ENCODE data around the gene RAB10.
"Not testable (repeated sequence)": the region's sequence is repeated elsewhere in the genome, so short reads cannot be mapped to it uniquely, and the experiment has no call there.

Gene RAB10

DNA sequence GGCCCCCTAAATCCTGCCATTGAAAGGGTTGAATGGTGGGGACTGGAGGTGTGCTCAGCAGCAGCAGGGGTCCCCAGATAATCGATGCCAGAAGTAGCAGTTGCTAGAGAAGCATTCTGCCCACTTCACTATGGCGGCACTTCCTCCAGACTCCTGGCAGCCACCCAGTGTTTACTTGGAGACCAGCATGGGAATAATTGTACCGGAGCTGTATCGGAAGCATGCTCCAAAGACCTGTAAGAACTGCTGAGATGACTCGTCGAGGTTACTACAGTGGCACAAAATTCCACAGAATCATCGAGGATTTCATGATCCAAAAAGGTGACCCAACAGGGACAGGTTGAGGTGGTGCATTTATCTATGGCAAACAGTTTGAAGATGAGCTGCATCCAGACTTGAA, 128.0 kb downstream of the RAB10 start:
- DNase-seq (ENCODE audit: low read depth), result no peak

DNA sequence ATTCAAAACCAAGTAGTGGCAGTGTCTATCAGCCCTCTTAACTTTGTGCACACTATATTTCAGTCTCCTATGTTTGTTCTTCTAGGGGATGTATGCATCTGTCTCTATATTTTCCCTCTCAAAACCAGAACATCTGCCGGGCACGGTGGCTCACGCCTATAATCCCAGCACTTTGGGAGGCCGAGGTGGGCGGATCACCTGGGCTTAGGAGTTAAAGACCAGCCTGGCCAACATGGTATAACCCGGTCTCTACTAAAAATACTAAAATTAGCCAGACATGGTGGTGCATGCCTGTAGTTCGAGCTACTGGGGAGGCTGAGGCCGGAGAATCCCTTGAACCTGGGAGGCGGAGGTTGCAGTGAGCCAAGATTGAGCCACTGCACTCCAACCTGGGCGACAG, 129.1 kb downstream of the RAB10 start:
- no peak for DNase-seq (ENCODE audit: low read depth)

DNA sequence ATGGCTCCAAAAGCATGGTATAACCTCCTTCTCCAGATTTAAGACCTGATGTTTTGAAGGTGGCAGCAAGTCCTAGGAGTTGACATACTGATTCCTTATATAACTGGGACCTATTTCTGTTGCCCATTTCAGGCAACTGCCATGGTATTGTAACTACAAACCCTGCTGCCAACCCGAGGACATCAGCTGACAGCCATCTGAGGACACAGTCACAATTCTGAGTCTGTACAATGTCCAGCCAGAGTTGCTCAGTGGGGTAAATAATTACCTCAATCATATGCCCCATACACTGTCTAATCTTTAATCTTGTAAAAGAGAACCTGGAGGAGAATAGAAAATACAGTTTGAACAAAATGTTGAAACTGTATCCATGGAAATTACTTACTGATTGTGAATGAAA, 130.3 kb downstream of the RAB10 start:
- no peak for DNase-seq (ENCODE audit: low read depth)

DNA sequence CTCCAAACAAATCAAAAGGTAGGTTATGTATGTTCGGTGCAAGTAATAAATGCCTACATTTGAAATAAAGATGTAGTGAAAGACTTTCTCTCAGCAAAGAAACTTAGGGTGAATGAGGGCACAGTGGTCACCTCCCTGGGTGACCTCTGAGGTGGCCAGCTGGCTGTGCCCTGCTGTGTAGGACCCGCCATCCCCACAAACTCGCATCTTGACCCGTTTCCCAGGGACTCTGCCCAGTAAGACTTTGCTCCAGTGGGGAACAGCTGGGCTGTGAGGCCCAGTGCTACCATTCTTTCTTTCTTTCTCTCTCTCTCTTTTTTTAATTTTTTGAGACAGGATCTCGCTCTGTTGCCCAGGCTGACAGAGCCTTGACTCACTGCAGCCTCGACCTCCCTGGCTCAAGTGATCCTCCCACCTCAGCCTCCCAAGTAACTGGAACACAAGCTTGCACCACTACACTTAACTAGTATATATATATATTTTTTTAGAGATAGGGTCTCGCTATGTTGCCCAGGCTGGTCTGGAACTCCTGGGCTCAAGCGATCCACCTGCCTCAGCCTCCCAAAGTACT, 130.8 kb downstream of the RAB10 start:
- no peak for DNase-seq (ENCODE audit: low read depth)

GRCh38 chr2:26165403-26165802, 131.5 kb downstream of the RAB10 start:
- no peak for DNase-seq (ENCODE audit: low read depth)

- DNase-seq (ENCODE audit: low read depth), result not testable (repeated sequence)
These were observed 132.7 kb downstream of the RAB10 start for GRCh38 chr2:26166541-26166940.

- no peak for DNase-seq (ENCODE audit: low read depth)
These were observed 134.9 kb downstream of the RAB10 start for GRCh38 chr2:26168785-26169184.

GRCh38 chr2:26169226-26169625, 135.3 kb downstream of the RAB10 start:
- no peak for DNase-seq (ENCODE audit: low read depth)

GRCh38 chr2:26169681-26170414, 136.0 kb downstream of the RAB10 start:
- no peak for DNase-seq (ENCODE audit: low read depth)

DNA sequence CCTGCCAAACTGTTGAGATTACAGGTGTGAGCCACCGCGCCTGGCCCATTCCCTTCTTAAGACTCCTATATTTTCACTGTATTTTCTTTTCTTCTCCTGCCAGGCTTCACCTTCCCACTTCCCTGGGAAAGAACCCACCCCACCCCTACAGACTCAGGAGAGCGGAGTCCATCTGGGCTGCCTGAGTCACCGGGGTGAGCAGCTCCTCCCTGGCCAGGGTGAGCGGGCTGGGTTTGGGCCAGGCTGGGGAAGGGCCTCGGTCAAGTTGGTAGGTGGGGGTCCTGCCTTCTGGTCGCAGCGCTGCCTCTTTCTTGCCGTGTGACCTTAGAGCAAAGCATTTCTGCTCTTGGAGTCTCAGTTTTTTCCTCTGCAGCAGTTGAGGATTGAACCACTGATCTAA, 136.9 kb downstream of the RAB10 start:
- no peak for DNase-seq (ENCODE audit: low read depth)

- no peak for DNase-seq (ENCODE audit: low read depth)
These were observed 138.4 kb downstream of the RAB10 start for GRCh38 chr2:26172189-26172870.

- DNase-seq (ENCODE audit: low read depth), result no peak
These were observed 139.2 kb downstream of the RAB10 start, which contains the start of gene GAREM2 for GRCh38 chr2:26172871-26173775. Gene GAREM2, plus strand, starts transcription at chr2:26173088. Its CDS starts 133 bp downstream, at chr2:26173221.

DNA sequence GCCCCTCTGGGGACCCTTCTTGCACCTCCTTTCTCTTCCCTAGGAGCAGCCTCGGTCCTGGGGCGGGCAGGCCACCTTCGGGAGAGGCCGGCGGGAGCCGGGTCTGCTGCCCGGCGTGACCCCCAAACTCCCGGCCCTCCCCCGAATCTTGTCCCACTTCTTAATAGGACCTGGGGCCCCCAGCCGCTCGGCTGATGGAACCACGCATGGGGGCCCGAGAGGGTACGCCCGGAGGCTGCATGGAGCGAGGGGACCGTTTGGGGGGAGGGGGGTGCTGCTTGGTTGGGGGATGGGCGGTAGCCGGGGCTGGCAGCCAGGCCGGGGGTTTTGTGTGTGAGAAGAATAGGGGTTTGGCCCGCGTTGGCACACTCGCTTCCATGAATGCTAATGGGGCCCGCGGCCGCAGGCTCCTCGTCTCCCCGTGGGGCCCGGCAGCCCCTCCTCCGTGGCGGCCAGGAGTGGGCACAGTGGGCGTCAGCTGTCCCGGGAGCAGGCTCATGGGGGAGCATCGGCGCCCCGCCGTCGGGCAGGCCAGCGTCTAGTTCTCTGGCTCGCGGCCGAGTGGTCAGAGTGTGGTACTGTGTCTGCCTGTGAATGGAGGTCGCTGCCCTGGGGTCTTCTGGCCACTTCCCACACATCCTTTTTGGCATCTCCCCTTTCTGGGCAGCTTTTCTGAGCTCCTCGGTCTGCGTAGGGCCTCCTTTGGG, 140.0 kb downstream of the RAB10 start:
- no peak for DNase-seq (ENCODE audit: low read depth)

GRCh38 chr2:26174691-26175465, 141.0 kb downstream of the RAB10 start:
- DNase-seq (ENCODE audit: low read depth), result no peak

- no peak for DNase-seq (ENCODE audit: low read depth)
These were observed 141.8 kb downstream of the RAB10 start for GRCh38 chr2:26175466-26176278.

DNA sequence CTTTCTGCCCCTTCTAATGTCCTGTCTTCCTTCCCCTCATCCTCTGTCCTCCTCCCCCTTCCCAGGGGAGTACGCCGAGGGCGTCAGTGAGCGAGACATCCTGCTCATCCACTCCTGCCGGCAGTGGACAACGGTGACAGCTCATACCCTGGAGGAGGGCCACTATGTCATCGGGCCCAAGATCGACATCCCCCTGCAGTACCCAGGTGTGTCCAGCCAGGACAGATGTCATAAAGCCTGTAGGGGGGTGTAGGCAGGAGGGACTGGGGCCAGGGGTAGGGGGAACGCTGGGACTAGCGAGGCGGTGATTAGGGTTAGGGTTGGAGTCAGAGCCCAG, 142.4 kb downstream of the RAB10 start:
- DNase-seq (ENCODE audit: low read depth), result no peak

GRCh38 chr2:26177122-26177521, 143.2 kb downstream of the RAB10 start:
- DNase-seq (ENCODE audit: low read depth), result no peak

DNA sequence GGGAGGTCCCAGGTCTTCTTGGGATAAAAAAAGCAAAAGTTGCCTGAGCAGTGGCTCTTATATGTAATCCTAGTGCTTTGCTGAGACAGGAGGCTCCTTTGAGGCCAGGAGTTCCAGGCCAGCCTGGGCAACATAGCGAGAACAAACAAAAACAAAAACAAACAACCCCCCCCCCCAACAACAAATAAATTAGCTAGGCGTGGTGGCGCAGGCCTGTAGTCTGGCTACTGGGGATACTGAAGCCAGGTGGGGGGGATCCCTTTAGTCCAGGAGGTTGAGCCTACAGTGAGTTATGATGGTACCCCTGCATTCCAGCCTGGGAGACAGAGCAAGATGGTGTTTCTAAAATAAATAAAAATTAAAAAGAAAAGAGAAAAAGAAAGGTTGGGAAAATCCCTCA, 144.4 kb downstream of the RAB10 start:
- DNase-seq (ENCODE audit: low read depth), result no peak

DNA sequence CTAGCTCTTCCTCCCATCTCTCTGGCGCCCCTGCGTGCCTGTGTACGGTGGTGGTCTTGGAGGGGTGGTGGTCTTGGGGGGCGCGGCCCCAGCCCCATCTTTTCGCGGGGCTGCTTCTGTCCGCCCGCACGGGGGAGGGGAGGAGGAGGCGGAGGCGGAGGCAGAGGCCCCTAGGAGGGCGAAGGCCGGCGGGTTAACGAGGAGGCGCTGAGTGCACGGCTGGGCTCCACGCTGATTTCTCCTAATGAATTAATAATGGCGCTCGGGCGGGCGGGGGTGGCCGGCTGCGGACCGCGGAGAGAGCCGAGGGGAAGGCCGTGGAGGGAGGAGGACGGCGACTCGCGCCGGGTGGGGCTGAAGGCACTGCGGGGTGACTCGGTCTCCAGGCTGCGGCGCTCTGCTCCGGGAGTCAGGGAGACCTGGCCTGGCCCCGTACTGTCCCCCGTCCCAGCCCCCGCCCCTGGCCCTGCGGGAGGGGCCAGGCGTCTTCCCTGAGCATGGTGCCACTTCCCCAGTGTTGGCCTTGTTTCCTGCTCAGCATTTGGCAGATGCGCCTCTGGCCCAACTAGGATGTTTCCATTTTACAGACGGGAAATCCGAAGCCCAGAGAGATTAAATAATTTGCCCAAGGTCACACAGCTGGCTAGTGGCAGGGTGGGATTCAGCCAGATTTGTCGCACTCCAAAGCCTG, 145.0 kb downstream of the RAB10 start:
- DNase-seq (ENCODE audit: low read depth), result no peak
